ENCODE measurements around the gene RAB14.

Gene RAB14

GRCh38 chr9:121160025-121160424, 41.6 kb downstream of the RAB14 start:
- peak overlapping the region; percentile 90 for H3K4me2 ChIP-seq (ENCODE audit: low read length)
- H3K4me3 ChIP-seq (ENCODE audit: low read length): peak overlapping the region; percentile 63
- H3K9me2 ChIP-seq (replicated peaks; ENCODE audit: control insufficient read depth, low read length): no peaks in the 10 kb centered on the region
- peak overlapping the region; percentile 99 for H3K27ac ChIP-seq (ENCODE audit: low read depth, low read length)
- H3K27me3 ChIP-seq (ENCODE audit: control insufficient read depth, low read length): no peaks in the 10 kb centered on the region
- TF ChIP-seq CTCF (IDR thresholded peaks at IDR 0.05; ENCODE audit: low read depth, low read length, poor library complexity, severe bottlenecking) (no peak), EZH2phosphoT487 (IDR thresholded peaks at IDR 0.05; ENCODE audit: borderline replicate concordance, low read length) (no peak)
- peaks cover 91% of the 10 kb centered on the region for H3K36me3 ChIP-seq (ENCODE audit: control insufficient read depth, low read length)
- peaks cover 29% of the 10 kb centered on the region for H3K79me2 ChIP-seq (ENCODE audit: control insufficient read depth, low read length)
- peaks cover 65% of the 10 kb centered on the region for H3K4me1 ChIP-seq (ENCODE audit: control insufficient read depth, low read length)
- peaks cover 49% of the 10 kb centered on the region for H3F3A ChIP-seq (ENCODE audit: control insufficient read depth, insufficient read depth)
- no peaks in the 10 kb centered on the region for H3K9me3 ChIP-seq (ENCODE audit: control insufficient read depth, insufficient read depth, low read length)
- H4K20me1 ChIP-seq (ENCODE audit: control insufficient read depth, insufficient read depth, low read depth, low read length): no peaks in the 10 kb centered on the region

GRCh38 chr9:121157939-121158338, 43.7 kb downstream of the RAB14 start:
- Histone ChIP-seq H3K27me3 (ENCODE audit: control insufficient read depth, low read length) (no peaks in the 10 kb centered on the region), H3K4me1 (ENCODE audit: control insufficient read depth, low read length) (peaks cover 86% of the 10 kb centered on the region), H4K20me1 (ENCODE audit: control insufficient read depth, insufficient read depth, low read depth, low read length) (no peaks in the 10 kb centered on the region), H3F3A (ENCODE audit: control insufficient read depth, insufficient read depth) (peaks cover 61% of the 10 kb centered on the region), H3K4me3 (ENCODE audit: low read length) (peak overlapping the region; percentile 26), H3K79me2 (ENCODE audit: control insufficient read depth, low read length) (peaks cover 33% of the 10 kb centered on the region), H3K9me3 (ENCODE audit: control insufficient read depth, insufficient read depth, low read length) (no peaks in the 10 kb centered on the region), H3K9me2 (replicated peaks; ENCODE audit: control insufficient read depth, low read length) (no peaks in the 10 kb centered on the region), H3K36me3 (ENCODE audit: control insufficient read depth, low read length) (peaks cover 93% of the 10 kb centered on the region), H3K4me2 (ENCODE audit: low read length) (peak overlapping the region; percentile 90), H3K27ac (ENCODE audit: low read depth, low read length) (peak overlapping the region; percentile 99)
- TF ChIP-seq CTCF (IDR thresholded peaks at IDR 0.05; ENCODE audit: low read depth, low read length, poor library complexity, severe bottlenecking) (no peak), EZH2phosphoT487 (IDR thresholded peaks at IDR 0.05; ENCODE audit: borderline replicate concordance, low read length) (no peak)

- peak overlapping the region; percentile 90 for H3K4me2 ChIP-seq (ENCODE audit: low read length)
- H3K27me3 ChIP-seq (ENCODE audit: control insufficient read depth, low read length): no peaks in the 10 kb centered on the region
- H3F3A ChIP-seq (ENCODE audit: control insufficient read depth, insufficient read depth): peaks cover 75% of the 10 kb centered on the region
- no peaks in the 10 kb centered on the region for H3K9me3 ChIP-seq (ENCODE audit: control insufficient read depth, insufficient read depth, low read length)
- H3K4me1 ChIP-seq (ENCODE audit: control insufficient read depth, low read length): peaks cover 93% of the 10 kb centered on the region
- H3K27ac ChIP-seq (ENCODE audit: low read depth, low read length): peak overlapping the region; percentile 99
- TF ChIP-seq EZH2phosphoT487 (IDR thresholded peaks at IDR 0.05; ENCODE audit: borderline replicate concordance, low read length) (no peak), CTCF (IDR thresholded peaks at IDR 0.05; ENCODE audit: low read depth, low read length, poor library complexity, severe bottlenecking) (no peak)
- H3K36me3 ChIP-seq (ENCODE audit: control insufficient read depth, low read length): peaks cover 92% of the 10 kb centered on the region
- H3K9me2 ChIP-seq (replicated peaks; ENCODE audit: control insufficient read depth, low read length): no peaks in the 10 kb centered on the region
- no peaks in the 10 kb centered on the region for H4K20me1 ChIP-seq (ENCODE audit: control insufficient read depth, insufficient read depth, low read depth, low read length)
- peaks cover 29% of the 10 kb centered on the region for H3K79me2 ChIP-seq (ENCODE audit: control insufficient read depth, low read length)
- H3K4me3 ChIP-seq (ENCODE audit: low read length): peak overlapping the region; percentile 70
Observed at GRCh38 chr9:121156263-121156731, 45.4 kb downstream of the RAB14 start.

Data from DOHH2 (cell line).